Right lobe of liver (tissue), 6 donors: Measurements from ENCODE around the gene SRSF6. TPM values are rescaled to one million over a fixed set of nuclear protein-coding genes. Genes with fewer than 3 reads are reported as not detected.

Experiments
- ATAC-seq, 4 donors: fragments of 200-7000 bp; cut with Tn5 transposase; one replicate each; pipeline ENCODE4 v1.9.1; 2020; ENCODE audit warnings: mild to moderate bottlenecking in 4 of 4, moderate library complexity in 4 of 4
- DNase-seq, 3 donors: peaks; one replicate each; pipeline ENCODE4 v3.0.0-alpha.2; 2020
- H3K27ac ChIP-seq, 3 donors: fragments of 200-600 bp; one replicate each; pipeline ENCODE4 v1.8.0; 2022
- H3K27me3 ChIP-seq, 2 donors: fragments of 200-600 bp; one replicate each; pipeline ENCODE4 v1.8.0; 2022
- H3K36me3 ChIP-seq, 4 donors: fragments of 200-600 bp; sonication (generic) in 1 of 4; one replicate each; pipeline versions ENCODE4 v1.5.1 to v1.8.0; 2017 to 2022; ENCODE audit warnings: control low read depth in 1 of 4
- H3K4me1 ChIP-seq, 4 donors: fragments of 200-600 bp; sonication (generic) in 1 of 4; one replicate each; pipeline versions ENCODE4 v1.5.1 to v1.8.0; 2017 to 2022; ENCODE audit warnings: control low read depth in 1 of 4
- H3K4me3 ChIP-seq, 3 donors: fragments of 200-600 bp; one replicate each; pipeline ENCODE4 v1.8.0; 2022
- H3K9me3 ChIP-seq, 4 donors: fragments of 200-600 bp; sonication (generic) in 1 of 4; one replicate each; pipeline versions ENCODE4 v1.5.1 to v1.8.0; 2017 to 2022; ENCODE audit warnings: control low read depth in 1 of 4
- CTCF ChIP-seq, 4 donors: fragments of 200-600 bp in 3 of 4; fragments of 450-650 bp in 1 of 4; IDR thresholded peaks; one replicate each; pipeline versions ENCODE4 v1.5.1 to v1.8.0; 2016 to 2022; ENCODE audit warnings: antibody characterized with exemption in 4 of 4, mild to moderate bottlenecking in 2 of 4
- POLR2A ChIP-seq: fragments of 450-650 bp; IDR thresholded peaks from one replicate; pipeline ENCODE4 v1.6.1; 2017; ENCODE audit warnings: antibody characterized with exemption, mild to moderate bottlenecking
- WGBS: methylation state at CpG from one replicate; pipeline ENCODE4 v1.1.6; 2018; ENCODE audit warnings: low coverage, low lambda C conversion rate; ENCODE audit not compliant: insufficient coverage; ENCODE audit errors: missing lambda C conversion rate; 5-methylcytosine and 5-hydroxymethylcytosine counted together
- intact Hi-C, 2 donors: fragments of 100-400 bp; cut with DNase I; formaldehyde crosslinking; loops; one replicate each; pipeline versions ENCODE4 v1.11.2 to v1.14.1; 2022
- total RNA-seq, 6 experiments: library from RNA; depleted of rRNA in 2 of 6; stranded (reverse); fragments of >200 nt in 2 of 6; fragmentation: NEBNext Ultra II Directional in 3 of 6; extraction: Animal tissue kit (Norgen Biotek cat#: 25700) in 3 of 6; gene quantifications; one replicate each; pipeline versions ENCODE4 v1.1.0 to v1.2.4, GENCODE V29; 2016 to 2023
- donor health status: DM: no; HTN: yes; CAD: no.
- donor health status: DM: no; HTN: no; CAD: no.
- donor health status: DM: no; HTN: no; CAD: no.
- donor health status: DM: no; HTN: yes; CAD: no.
- donor health status: DM: no; HTN: yes; CAD: no.

Gene SRSF6
- total RNA-seq, 6 experiments from 2014 or later = 35.1 to 111 (median 76.8) TPM

- ATAC-seq (no peak), DNase-seq (no peak)
- Histone ChIP-seq H3K4me3 (no peak overlapping the region), H3K4me1 (no peaks in the 10 kb centered on the region), H3K9me3 (no peaks in the 10 kb centered on the region), H3K27ac (no peak overlapping the region), H3K27me3 (no peaks in the 10 kb centered on the region), H3K36me3 (no peaks in the 10 kb centered on the region)
- TF ChIP-seq POLR2A = no peak
- TF ChIP-seq CTCF (IDR thresholded peaks at IDR 0.05) = no peak
- 61% methylated on average over 6 of the region's 7 CpGs for WGBS
- intact Hi-C loops = no loop called here
Observed at GRCh38 chr20:43431134-43431519, 26.6 kb upstream of the SRSF6 start.

- 64% methylated on average over 1 of the region's 1 CpG for WGBS
- no peak for DNase-seq
- no peak for ATAC-seq
- Histone ChIP-seq H3K27ac (no peak overlapping the region), H3K9me3 (no peaks in the 10 kb centered on the region), H3K36me3 (no peaks in the 10 kb centered on the region), H3K27me3 (no peaks in the 10 kb centered on the region), H3K4me3 (no peak overlapping the region), H3K4me1 (no peaks in the 10 kb centered on the region)
- TF ChIP-seq POLR2A = no peak
- no peak for TF ChIP-seq CTCF (IDR thresholded peaks at IDR 0.05)
- intact Hi-C loops = no loop called here
Observed at GRCh38 chr20:43432498-43432897, 25.2 kb upstream of the SRSF6 start.

- no peaks in the 10 kb centered on the region for H3K36me3 ChIP-seq
- ATAC-seq = no peak
- no peaks in the 10 kb centered on the region for H3K27me3 ChIP-seq
- H3K9me3 ChIP-seq = no peaks in the 10 kb centered on the region
- H3K4me1 ChIP-seq = no peaks in the 10 kb centered on the region
- intact Hi-C loops = no loop called here
- no peak overlapping the region for H3K4me3 ChIP-seq
- DNase-seq = peak in 1 of 3 donors; percentile 14
- TF ChIP-seq POLR2A (no peak), CTCF (IDR thresholded peaks at IDR 0.05) (no peak)
- no peak overlapping the region for H3K27ac ChIP-seq
- WGBS = 63% methylated on average over 4 of the region's 4 CpGs
Observed at GRCh38 chr20:43433250-43433854, 24.3 kb upstream of the SRSF6 start.

- no peak overlapping the region for H3K27ac ChIP-seq
- H3K36me3 ChIP-seq = no peaks in the 10 kb centered on the region
- no peaks in the 10 kb centered on the region for H3K4me1 ChIP-seq
- intact Hi-C loops = no loop called here
- TF ChIP-seq CTCF (IDR thresholded peaks at IDR 0.05) (no peak), POLR2A (no peak)
- DNase-seq = peak in 1 of 3 donors; percentile 1
- 73% methylated on average over 5 of the region's 6 CpGs for WGBS
- no peaks in the 10 kb centered on the region for H3K9me3 ChIP-seq
- no peak overlapping the region for H3K4me3 ChIP-seq
- H3K27me3 ChIP-seq = no peaks in the 10 kb centered on the region
- ATAC-seq = no peak
Observed at GRCh38 chr20:43434565-43434964, 23.1 kb upstream of the SRSF6 start.
